ENCODE data around the gene OR5H14. TPM values are rescaled to one million over a fixed set of nuclear protein-coding genes. Genes with fewer than 3 reads are reported as not detected.

The OR5H14 gene
- total RNA-seq, 1 experiment from 2014 or later = not detected

- ATAC-seq (no peak), DNase-seq (ENCODE audit: low read depth, low spot score) (no peak)
- Histone ChIP-seq H3K4me1 (ENCODE audit: control insufficient read depth, insufficient read depth, low read length) (no peaks in the 10 kb centered on the region), H3K4me3 (ENCODE audit: low read depth in 2 of 2, low read length in 2 of 2) (no peak overlapping the region), H3K9me3 (ENCODE audit: control insufficient read depth, insufficient read depth, low read depth, low read length) (peaks cover 6% of the 10 kb centered on the region; the same call in 1 of the 2 replicates), H3K27me3 (ENCODE audit: control insufficient read depth, insufficient read depth, low read length) (no peaks in the 10 kb centered on the region), H3K36me3 (ENCODE audit: control insufficient read depth, insufficient read depth, low read length) (no peaks in the 10 kb centered on the region), H3K27ac (ENCODE audit: low read length) (no peak overlapping the region)
- no TSS peak for BruUV-seq (replicated peaks)
- in situ Hi-C loops (cut with HindIII; ENCODE audit: low pct_unique_long_range_greater_than_20kb, low sequenced_read_pairs) (no loop called here), intact Hi-C loops (cut with micrococcal nuclease; ENCODE audit: unreplicated experiment) (no loop called here)
- TF ChIP-seq, protein P1, sequence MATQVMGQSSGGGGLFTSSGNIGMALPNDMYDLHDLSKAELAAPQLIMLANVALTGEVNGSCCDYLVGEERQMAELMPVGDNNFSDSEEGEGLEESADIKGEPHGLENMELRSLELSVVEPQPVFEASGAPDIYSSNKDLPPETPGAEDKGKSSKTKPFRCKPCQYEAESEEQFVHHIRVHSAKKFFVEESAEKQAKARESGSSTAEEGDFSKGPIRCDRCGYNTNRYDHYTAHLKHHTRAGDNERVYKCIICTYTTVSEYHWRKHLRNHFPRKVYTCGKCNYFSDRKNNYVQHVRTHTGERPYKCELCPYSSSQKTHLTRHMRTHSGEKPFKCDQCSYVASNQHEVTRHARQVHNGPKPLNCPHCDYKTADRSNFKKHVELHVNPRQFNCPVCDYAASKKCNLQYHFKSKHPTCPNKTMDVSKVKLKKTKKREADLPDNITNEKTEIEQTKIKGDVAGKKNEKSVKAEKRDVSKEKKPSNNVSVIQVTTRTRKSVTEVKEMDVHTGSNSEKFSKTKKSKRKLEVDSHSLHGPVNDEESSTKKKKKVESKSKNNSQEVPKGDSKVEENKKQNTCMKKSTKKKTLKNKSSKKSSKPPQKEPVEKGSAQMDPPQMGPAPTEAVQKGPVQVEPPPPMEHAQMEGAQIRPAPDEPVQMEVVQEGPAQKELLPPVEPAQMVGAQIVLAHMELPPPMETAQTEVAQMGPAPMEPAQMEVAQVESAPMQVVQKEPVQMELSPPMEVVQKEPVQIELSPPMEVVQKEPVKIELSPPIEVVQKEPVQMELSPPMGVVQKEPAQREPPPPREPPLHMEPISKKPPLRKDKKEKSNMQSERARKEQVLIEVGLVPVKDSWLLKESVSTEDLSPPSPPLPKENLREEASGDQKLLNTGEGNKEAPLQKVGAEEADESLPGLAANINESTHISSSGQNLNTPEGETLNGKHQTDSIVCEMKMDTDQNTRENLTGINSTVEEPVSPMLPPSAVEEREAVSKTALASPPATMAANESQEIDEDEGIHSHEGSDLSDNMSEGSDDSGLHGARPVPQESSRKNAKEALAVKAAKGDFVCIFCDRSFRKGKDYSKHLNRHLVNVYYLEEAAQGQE (IDR thresholded peaks at IDR 0.05; ENCODE audit: insufficient read depth in 1 of 2, low read depth in 2 of 2, low read length in 1 of 2) = no peak
- TF ChIP-seq SIN3A (IDR thresholded peaks at IDR 0.05; ENCODE audit: borderline replicate concordance, insufficient read depth, low read depth, low read length) (no peak), TCF7L2 (IDR thresholded peaks at IDR 0.05; ENCODE audit: low read depth, low read length) (no peak), POLR2AphosphoS5 (IDR thresholded peaks at IDR 0.05; ENCODE audit: low read depth, low read length) (no peak)
- TF ChIP-seq, protein P2, sequence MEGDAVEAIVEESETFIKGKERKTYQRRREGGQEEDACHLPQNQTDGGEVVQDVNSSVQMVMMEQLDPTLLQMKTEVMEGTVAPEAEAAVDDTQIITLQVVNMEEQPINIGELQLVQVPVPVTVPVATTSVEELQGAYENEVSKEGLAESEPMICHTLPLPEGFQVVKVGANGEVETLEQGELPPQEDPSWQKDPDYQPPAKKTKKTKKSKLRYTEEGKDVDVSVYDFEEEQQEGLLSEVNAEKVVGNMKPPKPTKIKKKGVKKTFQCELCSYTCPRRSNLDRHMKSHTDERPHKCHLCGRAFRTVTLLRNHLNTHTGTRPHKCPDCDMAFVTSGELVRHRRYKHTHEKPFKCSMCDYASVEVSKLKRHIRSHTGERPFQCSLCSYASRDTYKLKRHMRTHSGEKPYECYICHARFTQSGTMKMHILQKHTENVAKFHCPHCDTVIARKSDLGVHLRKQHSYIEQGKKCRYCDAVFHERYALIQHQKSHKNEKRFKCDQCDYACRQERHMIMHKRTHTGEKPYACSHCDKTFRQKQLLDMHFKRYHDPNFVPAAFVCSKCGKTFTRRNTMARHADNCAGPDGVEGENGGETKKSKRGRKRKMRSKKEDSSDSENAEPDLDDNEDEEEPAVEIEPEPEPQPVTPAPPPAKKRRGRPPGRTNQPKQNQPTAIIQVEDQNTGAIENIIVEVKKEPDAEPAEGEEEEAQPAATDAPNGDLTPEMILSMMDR (IDR thresholded peaks at IDR 0.05) = no peak
- POLR2A ChIA-PET = no interaction called here
- CTCF ChIA-PET = no interaction called here
Measured at GRCh38 chr3:98108162-98108561, 39.1 kb upstream of the OR5H14 start.

DNA sequence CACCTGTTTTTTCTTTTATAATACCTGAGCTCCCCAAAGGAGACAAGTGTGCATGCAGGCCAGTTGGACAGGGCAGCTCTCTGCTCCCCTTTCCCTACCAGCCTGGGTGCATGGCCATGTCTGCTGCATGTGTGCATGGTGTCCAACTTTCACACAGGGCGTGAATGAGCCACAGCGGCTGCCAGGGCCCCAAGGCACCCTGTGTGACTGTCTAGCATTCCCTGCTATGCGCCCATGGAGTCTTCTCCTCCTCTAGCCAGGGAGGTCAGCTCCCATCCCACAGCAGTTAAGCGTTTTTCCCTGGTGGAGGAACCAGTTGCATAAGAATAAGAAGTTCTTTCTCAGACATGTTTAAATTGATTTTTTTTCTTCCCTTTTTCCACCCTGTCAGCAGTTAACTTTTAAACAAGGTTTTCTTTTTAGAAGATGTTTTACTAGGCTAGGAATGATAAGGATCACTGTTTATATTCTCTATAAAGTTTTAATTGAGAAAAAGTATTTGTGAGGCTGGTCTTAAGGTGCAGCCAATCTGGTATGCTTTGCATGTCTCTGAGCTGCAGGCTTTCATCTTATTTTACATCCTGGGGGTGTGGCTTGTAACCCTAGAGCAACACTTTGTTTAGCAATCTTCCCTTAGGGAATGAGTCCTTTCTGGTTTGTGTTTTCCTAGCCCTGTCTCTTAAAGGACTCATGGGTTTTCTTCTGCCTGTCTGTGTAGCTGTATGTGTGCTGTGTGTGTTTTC, 37.3 kb upstream of the OR5H14 start:
- H3K4me3 ChIP-seq (ENCODE audit: low read depth in 2 of 2, low read length in 2 of 2) = no peak overlapping the region
- ChIA-PET POLR2A (no interaction called here), CTCF (no interaction called here)
- DNase-seq (ENCODE audit: low read depth, low spot score) = no peak
- BruUV-seq (replicated peaks) = no TSS peak
- in situ Hi-C loops (cut with HindIII; ENCODE audit: low pct_unique_long_range_greater_than_20kb, low sequenced_read_pairs) = no loop called here
- intact Hi-C loops (cut with micrococcal nuclease; ENCODE audit: unreplicated experiment) = no loop called here
- no peaks in the 10 kb centered on the region for H3K27me3 ChIP-seq (ENCODE audit: control insufficient read depth, insufficient read depth, low read length)
- H3K4me1 ChIP-seq (ENCODE audit: control insufficient read depth, insufficient read depth, low read length) = no peaks in the 10 kb centered on the region
- no peak for ATAC-seq
- no peak overlapping the region for H3K27ac ChIP-seq (ENCODE audit: low read length)
- TF ChIP-seq SIN3A (IDR thresholded peaks at IDR 0.05; ENCODE audit: borderline replicate concordance, insufficient read depth, low read depth, low read length) (no peak), POLR2AphosphoS5 (IDR thresholded peaks at IDR 0.05; ENCODE audit: low read depth, low read length) (no peak), TCF7L2 (IDR thresholded peaks at IDR 0.05; ENCODE audit: low read depth, low read length) (no peak)
- TF ChIP-seq, protein P1 (IDR thresholded peaks at IDR 0.05; ENCODE audit: insufficient read depth in 1 of 2, low read depth in 2 of 2, low read length in 1 of 2) = no peak
- TF ChIP-seq, protein P2 (IDR thresholded peaks at IDR 0.05) = no peak
- no peaks in the 10 kb centered on the region for H3K36me3 ChIP-seq (ENCODE audit: control insufficient read depth, insufficient read depth, low read length)
- peaks cover 10% of the 10 kb centered on the region; the same call in 1 of the 2 replicates for H3K9me3 ChIP-seq (ENCODE audit: control insufficient read depth, insufficient read depth, low read depth, low read length)
